GM19025 (cell line): ENCODE results near the gene SNAP25.

Experiments
- ATAC-seq: cut with Tn5 transposase; IDR thresholded peaks from one replicate; pipeline ENCODE4 v1.9.1; 2021; ENCODE audit warnings: mild to moderate bottlenecking, low read depth, moderate library complexity; ENCODE audit not compliant: unreplicated experiment

The SNAP25 gene

GRCh38 chr20:10259166-10259565 is 40.5 kb downstream of the SNAP25 start:
- no peak for ATAC-seq

DNA sequence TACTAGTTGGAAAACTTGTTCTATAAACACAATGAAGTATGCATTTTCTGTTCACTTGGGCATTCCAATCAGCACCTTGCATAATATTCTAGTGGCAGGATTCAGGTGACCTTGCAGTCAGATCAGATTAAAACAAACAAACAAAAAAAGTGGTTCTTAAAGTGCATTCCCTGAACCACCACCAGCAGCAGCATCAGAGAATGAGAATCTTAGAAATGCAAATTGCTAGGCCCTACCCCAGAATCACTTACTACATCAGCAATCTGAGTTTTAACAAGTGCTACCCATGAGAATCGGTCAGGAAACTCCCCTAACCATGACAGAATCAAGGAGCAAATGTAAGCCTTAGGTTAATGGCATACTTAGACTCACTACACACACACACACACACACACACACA is 41.7 kb downstream of the SNAP25 start:
- no peak for ATAC-seq

DNA sequence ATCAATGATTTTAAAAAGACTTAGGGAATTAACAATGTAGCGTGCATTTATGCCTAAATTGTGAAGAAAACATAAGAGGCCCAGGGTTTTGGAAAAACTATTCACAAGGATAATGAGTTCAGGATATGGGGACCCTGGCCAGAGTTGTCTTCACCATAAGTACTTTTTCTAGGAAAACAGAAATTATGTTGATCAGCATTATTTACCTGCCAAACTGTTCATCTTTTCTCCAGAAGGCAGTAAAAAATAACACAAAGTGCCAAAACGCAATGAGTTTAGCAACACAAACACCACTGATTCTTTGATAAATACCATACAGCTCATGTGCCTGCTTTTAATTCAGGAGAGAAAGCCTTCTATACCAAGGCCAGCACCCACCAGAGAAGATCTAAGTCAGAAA is 43.1 kb downstream of the SNAP25 start:
- ATAC-seq: no peak

DNA sequence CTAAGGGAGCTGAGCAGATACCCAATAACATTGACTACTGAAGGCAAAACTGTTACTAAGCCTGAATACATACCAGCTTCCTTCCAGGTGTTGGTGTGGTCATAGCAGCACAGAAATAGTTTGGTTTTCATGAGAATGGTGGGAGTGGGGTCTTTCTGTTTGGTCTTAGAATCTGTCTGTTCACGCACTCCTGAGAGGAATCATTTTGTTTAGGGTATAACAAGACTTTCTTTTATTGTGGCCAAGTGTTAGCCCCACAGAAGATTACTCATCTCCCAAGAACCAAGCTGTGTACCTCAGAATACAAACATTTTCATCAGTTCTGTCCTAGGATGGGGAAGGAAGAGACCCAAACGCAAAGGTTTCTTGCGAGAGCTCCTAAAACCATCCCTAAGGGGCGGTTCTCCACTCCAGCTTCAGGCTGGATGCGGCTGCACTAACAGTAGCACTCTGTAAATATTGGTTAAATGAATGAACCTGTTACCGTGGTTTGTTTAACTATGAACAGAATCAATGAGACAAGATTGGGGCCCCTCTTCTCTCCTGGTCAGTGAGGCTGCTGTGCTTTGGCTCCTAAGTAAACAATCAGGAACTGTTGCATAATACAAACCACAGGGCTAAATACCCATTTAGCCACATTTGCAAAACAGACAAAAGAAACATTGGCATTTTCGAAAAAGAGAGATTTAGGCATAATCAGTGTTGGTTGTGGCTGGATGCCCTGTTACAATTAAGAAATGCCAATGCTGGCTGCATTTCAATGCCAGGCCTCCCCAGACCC is 44.9 kb downstream of the SNAP25 start:
- ATAC-seq: no peak

DNA sequence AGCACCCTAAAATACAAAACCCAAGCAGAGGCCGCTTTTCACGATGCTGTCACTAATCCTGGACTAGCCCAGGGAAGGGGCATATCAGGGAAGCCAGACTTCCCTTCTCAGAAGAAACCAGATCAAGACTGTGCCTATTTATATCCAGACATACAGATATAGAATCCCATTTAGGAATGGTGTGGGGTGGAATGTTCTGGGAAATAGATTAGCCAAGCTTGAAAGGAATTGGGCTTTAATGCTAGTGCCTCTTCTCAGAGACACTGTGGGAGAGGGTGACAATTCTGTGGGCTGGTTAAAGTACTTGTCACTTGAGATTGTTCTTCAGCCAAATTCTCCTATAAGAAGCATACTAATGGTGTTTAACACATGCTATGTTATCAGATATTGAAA is 45.5 kb downstream of the SNAP25 start:
- ATAC-seq: no peak

DNA sequence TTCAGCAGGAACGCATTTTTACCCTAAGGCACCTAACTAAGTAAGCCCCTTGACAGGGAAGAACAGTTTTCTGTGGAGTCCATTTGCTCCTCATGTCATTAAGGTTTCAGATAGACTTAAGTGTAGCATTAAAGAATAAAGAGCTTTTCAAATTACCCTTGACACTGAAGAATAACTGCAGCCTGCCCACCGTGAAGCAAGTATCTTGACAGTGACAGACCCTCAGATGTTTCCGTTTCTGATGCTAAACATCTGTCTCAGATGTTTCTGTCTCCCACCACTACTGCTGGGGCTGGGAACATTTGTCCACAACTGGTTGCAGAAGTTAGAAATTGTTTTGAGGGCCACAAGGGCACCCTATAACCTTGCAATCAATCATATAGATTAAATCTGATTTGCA is 50.0 kb downstream of the SNAP25 start:
- no peak for ATAC-seq

DNA sequence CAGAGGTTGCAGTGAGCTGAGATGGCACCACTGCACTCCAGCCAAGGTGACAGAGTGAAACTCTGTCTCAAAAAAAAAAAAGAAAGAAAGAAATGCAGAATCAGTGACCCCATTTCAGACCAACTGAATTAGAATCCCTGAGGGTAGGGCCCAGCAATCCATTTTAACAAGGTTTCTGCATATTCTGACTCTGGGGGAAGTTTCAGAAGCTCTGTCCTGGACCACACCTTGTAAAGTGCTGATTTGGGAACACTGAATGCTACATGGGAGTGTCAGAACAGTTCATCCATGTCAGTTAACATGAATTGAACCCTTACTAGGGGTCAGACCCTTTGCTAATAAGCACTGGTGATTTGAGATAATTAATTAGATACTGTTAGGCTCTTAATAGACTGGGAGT is 52.0 kb downstream of the SNAP25 start:
- ATAC-seq: no peak

GRCh38 chr20:10271494-10272219 is 53.0 kb downstream of the SNAP25 start:
- ATAC-seq: no peak

DNA sequence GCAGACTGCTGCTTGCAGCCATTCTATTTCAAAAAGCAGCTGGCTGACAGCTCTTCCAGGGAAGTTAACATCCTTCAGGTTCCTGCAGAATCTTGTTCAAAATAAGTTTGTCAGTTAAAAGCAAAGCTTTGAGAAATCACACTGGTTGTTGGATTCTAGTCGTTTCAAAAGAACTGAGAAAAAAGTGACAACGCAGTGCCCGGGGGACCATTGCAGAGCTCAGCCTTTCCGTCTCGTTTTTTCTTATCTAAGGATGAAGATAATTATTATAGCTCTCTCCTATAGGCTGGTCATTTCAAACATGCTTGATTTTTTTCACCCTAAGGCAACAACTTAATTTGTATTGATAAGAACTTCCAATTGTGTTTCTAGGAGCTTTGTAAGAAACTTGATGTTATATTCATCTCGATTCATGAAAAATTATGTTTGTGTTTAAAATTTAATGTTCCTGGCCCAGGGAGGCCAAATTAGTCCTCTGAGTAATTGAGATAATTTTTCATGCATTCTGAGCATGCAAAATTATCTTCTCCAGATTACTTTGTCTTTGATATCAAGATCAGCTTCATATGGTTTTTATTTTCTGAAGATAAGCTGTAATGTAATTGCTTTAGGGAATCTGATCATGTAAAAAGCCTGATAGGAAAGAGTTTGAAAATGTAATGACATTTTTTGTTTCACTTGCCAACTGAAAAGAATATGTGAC is 58.4 kb downstream of the SNAP25 start:
- ATAC-seq: no peak

DNA sequence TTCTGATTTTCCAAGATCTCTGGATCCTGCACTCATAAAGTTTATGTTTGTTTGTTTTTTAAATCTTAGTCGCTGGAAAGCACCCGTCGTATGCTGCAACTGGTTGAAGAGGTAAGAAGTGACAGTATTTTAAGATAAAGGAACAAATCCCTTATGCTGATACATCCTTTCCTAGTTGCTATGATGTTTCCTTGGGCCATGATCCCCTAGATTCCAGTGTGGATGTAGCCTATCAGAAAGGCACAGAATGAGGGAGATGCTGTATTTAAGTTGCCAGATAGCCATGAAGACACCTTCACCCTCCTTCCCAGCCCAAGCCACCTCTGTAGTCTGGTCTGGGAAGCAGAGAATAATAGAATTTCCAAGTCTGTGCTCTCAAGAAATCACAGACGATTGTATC is 59.0 kb downstream of the SNAP25 start:
- no peak for ATAC-seq

GRCh38 chr20:10278412-10278811 is 59.8 kb downstream of the SNAP25 start:
- no peak for ATAC-seq

- ATAC-seq: no peak
Measured at GRCh38 chr20:10280018-10280908, 61.6 kb downstream of the SNAP25 start.

DNA sequence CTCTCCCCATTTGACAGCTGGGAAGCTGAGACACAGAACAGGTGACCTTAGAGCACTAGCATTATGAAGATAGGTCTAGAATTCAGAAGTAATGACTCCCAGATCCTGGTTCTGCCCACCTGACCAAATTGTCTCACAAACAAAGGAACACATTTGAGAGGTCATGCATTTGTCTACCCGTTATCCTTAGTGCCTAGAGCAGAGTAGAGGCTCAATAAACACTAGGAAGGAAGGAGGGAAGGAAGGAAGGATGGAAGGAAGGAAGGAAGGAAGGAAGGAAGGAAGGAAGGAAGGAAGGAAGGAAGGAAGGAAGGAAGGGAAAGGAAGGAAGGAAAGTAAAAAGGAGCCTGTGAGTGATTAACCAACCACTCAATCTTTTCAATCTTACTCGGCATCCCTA is 63.3 kb downstream of the SNAP25 start:
- no peak for ATAC-seq

GRCh38 chr20:10282979-10283456 is 64.4 kb downstream of the SNAP25 start:
- ATAC-seq: no peak

GRCh38 chr20:10286356-10286755 is 67.7 kb downstream of the SNAP25 start:
- ATAC-seq: no peak

GRCh38 chr20:10288421-10288820 is 69.8 kb downstream of the SNAP25 start:
- ATAC-seq: no peak

DNA sequence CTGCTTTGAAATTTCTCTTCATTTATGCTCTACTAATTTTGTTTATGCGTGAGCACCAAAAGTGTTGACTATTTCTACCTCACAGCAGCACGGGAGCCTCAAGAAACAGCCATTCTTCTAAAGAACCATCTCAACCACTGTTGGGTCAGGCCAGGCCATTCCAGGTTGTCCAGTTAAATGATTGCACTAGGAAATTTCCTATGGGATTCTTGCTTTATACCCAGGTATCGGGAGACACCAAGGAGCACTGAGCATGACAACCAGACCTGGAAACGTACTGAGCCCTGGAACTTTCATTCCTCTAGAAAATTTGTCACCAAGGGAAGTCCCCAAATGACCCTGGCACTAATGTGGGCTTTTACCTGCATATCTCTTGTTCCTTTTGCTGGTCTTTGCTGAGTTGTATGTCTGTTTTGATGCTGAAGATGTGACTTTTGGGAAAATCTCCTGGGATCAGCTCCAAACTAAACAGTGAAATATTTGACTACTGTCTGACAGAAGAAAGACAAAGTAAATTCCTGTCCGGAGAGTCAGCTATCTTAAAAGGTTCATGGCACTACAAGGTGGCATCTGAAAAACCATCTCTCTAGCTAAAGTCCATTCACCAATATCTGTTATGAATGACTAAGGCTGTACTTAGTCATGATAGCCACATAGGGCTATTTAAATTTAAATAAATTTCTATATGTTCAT is 70.5 kb downstream of the SNAP25 start:
- ATAC-seq: no peak

DNA sequence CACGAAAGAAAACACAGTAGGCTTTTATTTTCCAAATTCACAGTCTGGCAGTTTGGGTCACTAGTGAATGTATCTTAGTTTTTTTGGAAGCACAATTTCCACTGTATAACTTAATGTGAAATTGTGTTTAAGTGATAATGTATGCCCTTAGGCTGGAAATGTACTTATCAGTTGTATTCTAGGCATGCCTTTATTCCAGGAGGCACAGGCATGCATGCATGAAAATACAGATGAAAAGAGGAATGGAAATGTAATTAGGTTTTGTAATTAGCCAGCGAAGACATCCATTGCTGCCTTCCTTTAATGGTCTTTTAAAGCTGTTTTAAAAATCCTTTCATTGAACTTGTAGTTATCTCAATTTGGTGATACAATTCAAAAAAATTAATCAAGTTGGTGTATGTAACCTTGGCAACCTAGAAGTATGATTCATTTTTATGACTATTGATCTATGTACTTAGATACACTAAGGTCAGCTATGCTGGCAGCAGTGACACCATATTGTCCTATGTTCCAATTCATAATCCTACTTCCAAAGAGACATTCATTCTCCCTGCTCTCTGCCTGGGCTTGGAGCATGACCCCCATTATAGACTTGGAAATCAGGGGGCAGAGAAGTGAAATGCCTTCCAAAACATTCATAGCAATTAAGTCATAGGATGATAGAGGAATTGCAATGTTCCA is 73.1 kb downstream of the SNAP25 start:
- no peak for ATAC-seq

DNA sequence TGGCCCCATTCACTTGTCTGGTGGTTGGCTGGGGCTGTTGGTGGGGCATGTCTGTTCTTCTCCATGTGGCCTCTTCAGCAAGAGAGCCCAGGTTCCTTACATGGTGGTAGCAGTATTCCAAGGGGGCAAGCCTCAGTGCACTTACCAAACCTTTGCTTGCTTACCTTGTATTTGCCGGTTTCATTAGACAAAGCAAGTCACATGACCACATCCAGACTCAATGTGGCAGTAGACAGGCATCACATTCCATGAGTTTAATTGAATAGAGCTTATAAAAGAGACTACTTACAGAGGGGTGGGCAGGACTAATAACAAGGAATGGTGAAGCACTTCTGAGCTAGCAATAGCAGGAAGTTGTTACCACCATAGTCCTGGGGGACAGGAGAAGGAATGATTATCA is 78.6 kb downstream of the SNAP25 start:
- no peak for ATAC-seq
